Measurements from ENCODE around the gene TREM2.
"Not testable (repeated sequence)": the region's sequence is repeated elsewhere in the genome, so short reads cannot be mapped to it uniquely, and the experiment has no call there.

TREM2 gene

GRCh38 chr6:41162687-41163418, at the start of gene TREM2:
Gene TREM2, minus strand, starts transcription at chr6:41163116. Its CDS starts 34 bp downstream, at chr6:41163082.
- DNase-seq (ENCODE audit: low read depth in 3 of 3) = no peak

- no peak for DNase-seq (ENCODE audit: low read depth in 3 of 3)
These were observed 46.8 kb upstream of the TREM2 start for GRCh38 chr6:41209547-41210320.

- DNase-seq (ENCODE audit: low read depth in 3 of 3) = no peak
These were observed 45.7 kb upstream of the TREM2 start for GRCh38 chr6:41208439-41209106.

GRCh38 chr6:41204156-41204555, 41.2 kb upstream of the TREM2 start:
- no peak for DNase-seq (ENCODE audit: low read depth in 3 of 3)

GRCh38 chr6:41201764-41202173, 38.9 kb upstream of the TREM2 start:
- DNase-seq (ENCODE audit: low read depth in 3 of 3) = no peak

- peak in 1 of 3 experiments; percentile 39 for DNase-seq (ENCODE audit: low read depth in 3 of 3)
These were observed 38.2 kb upstream of the TREM2 start, which contains the start of gene TREML2 for GRCh38 chr6:41200901-41201763. Gene TREML2, minus strand, starts transcription at chr6:41201149. Its CDS starts 141 bp downstream, at chr6:41201008.

GRCh38 chr6:41200296-41200900, 37.5 kb upstream of the TREM2 start:
- DNase-seq (ENCODE audit: low read depth in 3 of 3) = peak in 1 of 3 experiments; percentile 39

GRCh38 chr6:41199552-41200246, 36.8 kb upstream of the TREM2 start:
- DNase-seq (ENCODE audit: low read depth in 3 of 3) = peak in 1 of 3 experiments; percentile 16

GRCh38 chr6:41197234-41197633, 34.3 kb upstream of the TREM2 start:
- DNase-seq (ENCODE audit: low read depth in 3 of 3) = no peak

GRCh38 chr6:41194386-41194785, 31.5 kb upstream of the TREM2 start:
- DNase-seq (ENCODE audit: low read depth in 3 of 3) = no peak

- DNase-seq (ENCODE audit: low read depth in 3 of 3) = no peak
These were observed 31.0 kb upstream of the TREM2 start for GRCh38 chr6:41193884-41194283.

GRCh38 chr6:41193171-41193734, 30.3 kb upstream of the TREM2 start:
- DNase-seq (ENCODE audit: low read depth in 3 of 3) = no peak

GRCh38 chr6:41191569-41191968, 28.7 kb upstream of the TREM2 start:
- peak in 1 of 3 experiments; percentile 49 for DNase-seq (ENCODE audit: low read depth in 3 of 3)

- no peak for DNase-seq (ENCODE audit: low read depth in 3 of 3)
These were observed 27.9 kb upstream of the TREM2 start for GRCh38 chr6:41190791-41191190.

- DNase-seq (ENCODE audit: low read depth in 3 of 3) = no peak
These were observed 27.1 kb upstream of the TREM2 start for GRCh38 chr6:41189967-41190366.

- not testable (repeated sequence) for DNase-seq (ENCODE audit: low read depth in 3 of 3)
These were observed 26.1 kb upstream of the TREM2 start for GRCh38 chr6:41189046-41189445.

- DNase-seq (ENCODE audit: low read depth in 3 of 3) = no peak
These were observed 25.3 kb upstream of the TREM2 start for GRCh38 chr6:41187924-41188886.

GRCh38 chr6:41186031-41186562, 23.2 kb upstream of the TREM2 start:
- no peak for DNase-seq (ENCODE audit: low read depth in 3 of 3)

- DNase-seq (ENCODE audit: low read depth in 3 of 3) = no peak
These were observed 21.8 kb upstream of the TREM2 start for GRCh38 chr6:41184761-41185160.

Measured in stimulated activated CD4-positive, alpha-beta T cell treated with anti-CD3 and anti-CD28 coated beads, TNF-alpha, amount 100 ng/mL, for 24 hours (primary cell).